ENCODE measurements around the gene IFNA5. TPM values are rescaled to one million over a fixed set of nuclear protein-coding genes. Genes with fewer than 3 reads are reported as not detected.

IFNA5 gene
- not detected in 2 replicates for total RNA-seq

GRCh38 chr9:21305213-21305612 is at the start of gene IFNA5:
Gene IFNA5, minus strand, starts transcription at chr9:21305313. Its CDS starts 57 bp downstream, at chr9:21305256.

GRCh38 chr9:21350787-21351186 is 45.7 kb upstream of the IFNA5 start, which contains the start of gene IFNA6:
Gene IFNA6, minus strand, starts transcription at chr9:21350887. Its CDS starts 0 bp downstream, at chr9:21350887.

GRCh38 chr9:21334701-21335632 is 29.9 kb upstream of the IFNA5 start, which contains the start of gene KLHL9:
Gene KLHL9, minus strand, starts transcription at chr9:21335404. Its CDS starts 545 bp downstream, at chr9:21334859.

Other genes with a start within 250 kb of the IFNA5 start
- gene IFNB1, start 227.4 kb downstream of the IFNA5 start, total RNA-seq, result not detected in 2 replicates
- gene IFNW1, start 163.5 kb downstream of the IFNA5 start, total RNA-seq, result not detected in 2 replicates
- gene IFNA21, start 138.7 kb downstream of the IFNA5 start, total RNA-seq, result not detected in 2 replicates
- not detected in 2 replicates for gene IFNA4, start 117.7 kb downstream of the IFNA5 start, total RNA-seq
- not detected in 2 replicates for gene IFNA7, start 103.1 kb downstream of the IFNA5 start, total RNA-seq
- not detected in 2 replicates for gene IFNA10, start 98.2 kb downstream of the IFNA5 start, total RNA-seq
- gene IFNA16, start 88.0 kb downstream of the IFNA5 start, total RNA-seq, result not detected in 2 replicates
- not detected in 2 replicates for gene IFNA17, start 77.1 kb downstream of the IFNA5 start, total RNA-seq
- not detected in 2 replicates for gene IFNA14, start 65.3 kb downstream of the IFNA5 start, total RNA-seq
- 34.2 and 43.8 TPM in 2 replicates for gene KLHL9, start 30.1 kb upstream of the IFNA5 start, total RNA-seq
- gene IFNA6, start 45.6 kb upstream of the IFNA5 start, total RNA-seq, result not detected in 2 replicates
- gene IFNA13, start 62.7 kb upstream of the IFNA5 start, total RNA-seq, result under 0.01 TPM in 1 of 2 replicates, not detected in the other
- not detected in 2 replicates for gene IFNA2, start 80.1 kb upstream of the IFNA5 start, total RNA-seq
- not detected in 2 replicates for gene IFNA8, start 103.8 kb upstream of the IFNA5 start, total RNA-seq
- gene IFNA1, start 135.1 kb upstream of the IFNA5 start, total RNA-seq, result not detected in 2 replicates
- 0.11 and 0.79 TPM in 2 replicates for gene IFNE, start 177.0 kb upstream of the IFNA5 start, total RNA-seq